Activated CD8-positive, alpha-beta memory T cell treated with anti-CD3 and anti-CD28 coated beads, Interleukin-2, amount 50 U/mL, for 1 hour (primary cell): ENCODE data around the gene HIP1.
"Not testable (repeated sequence)": the region's sequence is repeated elsewhere in the genome, so short reads cannot be mapped to it uniquely, and the experiment has no call there.

Source experiments
- DNase-seq: peaks from one replicate; pipeline ENCODE4 v3.0.0-alpha.2; 2020; ENCODE audit errors: extremely low read depth

HIP1 gene

DNA sequence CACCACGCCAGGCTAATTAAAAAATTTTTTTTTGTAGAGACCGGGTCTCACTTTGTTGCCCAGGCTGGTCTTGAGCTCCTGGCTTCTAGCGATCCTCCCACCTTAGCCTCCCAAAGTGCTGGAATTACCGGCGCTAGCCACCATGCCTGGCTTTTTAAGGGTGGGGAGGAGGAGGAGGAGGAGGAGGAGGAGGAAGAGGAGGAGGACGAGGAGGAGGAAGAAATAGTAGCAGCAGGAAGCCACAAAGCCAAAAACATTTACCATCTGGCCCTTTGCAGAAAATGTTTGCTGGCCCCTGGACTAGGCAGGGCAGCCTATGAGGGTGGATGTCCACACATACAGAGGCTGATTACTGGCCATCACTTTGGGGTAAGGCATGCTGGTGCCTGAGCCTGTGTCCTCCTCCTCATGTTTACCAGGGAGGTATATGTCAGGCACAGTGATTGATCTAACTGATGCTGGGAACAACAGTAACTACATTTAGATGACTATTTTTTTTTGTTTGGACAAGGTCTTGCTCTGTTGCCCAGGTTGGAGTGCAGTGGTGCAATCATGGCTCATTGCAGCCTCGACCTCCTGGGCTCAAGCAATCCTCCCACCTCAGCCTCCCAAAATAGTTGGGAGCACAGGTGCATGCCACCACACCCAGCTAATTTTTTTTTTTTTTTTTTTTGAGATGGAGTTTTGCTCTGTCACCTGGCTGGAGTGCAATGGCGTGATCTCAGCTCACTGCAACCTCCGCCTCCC lies 122.1 kb downstream of the HIP1 start:
- no peak for DNase-seq

DNA sequence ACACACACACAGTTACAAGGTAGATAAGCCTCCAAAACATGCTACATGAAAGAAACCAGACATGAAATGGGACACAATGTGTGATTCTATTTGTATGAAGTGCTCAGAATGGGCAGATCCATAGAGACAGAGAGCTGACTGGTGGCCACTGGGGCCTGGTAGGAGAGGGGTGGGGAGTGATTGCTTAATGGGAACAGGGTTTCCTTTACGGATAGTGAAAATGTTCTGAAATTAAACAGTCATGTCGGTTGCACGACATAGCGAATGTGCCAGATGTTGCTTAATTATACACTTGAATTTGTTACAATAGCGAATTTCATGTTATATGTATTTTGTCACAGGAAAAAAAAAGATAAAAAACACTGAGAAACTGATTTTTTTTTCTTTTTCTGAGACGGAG lies 124.3 kb downstream of the HIP1 start:
- no peak for DNase-seq

DNA sequence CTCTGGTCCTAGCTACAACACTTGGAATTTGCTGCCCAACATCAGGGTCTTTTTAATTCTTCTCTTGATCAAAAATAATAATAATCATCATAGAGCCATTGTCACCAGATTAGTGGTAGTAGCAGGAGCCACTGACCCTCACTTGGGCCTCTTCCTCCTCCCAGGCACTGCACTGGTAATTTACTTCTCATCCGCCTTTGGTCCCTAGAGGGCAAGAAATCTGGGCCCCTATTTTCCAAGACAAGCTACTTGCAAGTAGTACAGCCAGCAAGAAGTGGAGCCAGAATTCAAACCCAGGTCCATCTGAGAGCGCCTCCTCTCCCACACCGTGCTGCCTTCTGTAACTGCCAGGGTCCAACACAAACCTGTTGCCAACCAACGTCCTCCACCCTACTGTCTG lies 125.4 kb downstream of the HIP1 start:
- no peak for DNase-seq

DNA sequence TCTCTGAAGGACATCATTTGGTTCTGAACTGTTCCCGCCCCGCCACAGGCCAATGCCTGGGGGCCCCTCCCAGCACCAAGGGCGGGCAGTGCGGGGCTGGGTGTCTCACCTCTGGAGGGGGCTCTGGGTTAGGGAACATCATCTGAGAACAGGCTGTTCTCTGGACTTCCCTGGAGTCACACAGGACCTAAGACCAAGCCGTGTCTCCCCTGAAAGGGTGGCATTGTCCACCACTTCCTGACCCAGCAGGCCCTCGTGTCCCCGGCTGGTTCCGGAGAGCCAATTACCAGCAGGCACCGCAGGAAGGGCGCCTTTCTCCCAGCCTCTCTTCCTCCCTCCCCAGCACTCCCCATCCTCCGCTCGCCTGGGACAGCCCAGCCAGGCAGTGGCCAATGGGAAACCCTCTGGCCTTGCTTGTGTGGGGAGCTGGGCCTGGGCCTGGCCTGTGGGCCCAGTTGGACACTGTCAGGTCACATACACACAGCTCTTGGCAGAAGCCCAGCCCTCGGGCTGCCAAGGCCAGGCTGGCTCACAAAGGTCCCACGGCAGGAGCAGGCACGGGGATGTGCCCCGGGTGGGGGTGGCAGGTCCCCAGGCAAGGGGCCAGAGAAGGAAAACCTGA lies 127.1 kb downstream of the HIP1 start:
- no peak for DNase-seq

DNA sequence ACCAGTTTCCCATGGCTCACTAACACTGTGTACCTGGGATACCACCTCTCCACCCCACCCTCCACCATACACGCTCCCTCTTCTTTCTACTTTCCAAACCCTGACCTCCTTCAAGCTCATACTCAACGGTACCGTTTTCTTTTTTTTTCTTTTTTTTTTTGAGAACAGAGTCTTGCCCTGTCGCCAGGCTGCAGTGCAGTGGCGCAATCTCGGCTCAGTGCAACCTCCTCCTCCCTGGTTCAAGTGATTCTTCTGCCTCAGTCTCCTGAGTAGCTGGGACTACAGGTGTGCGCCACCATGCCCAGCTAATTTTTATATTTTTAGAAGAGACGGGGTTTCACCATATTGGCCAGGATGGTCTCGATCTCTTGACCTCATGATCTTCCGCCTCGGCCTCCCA lies 129.3 kb downstream of the HIP1 start:
- DNase-seq: not testable (repeated sequence)

DNA sequence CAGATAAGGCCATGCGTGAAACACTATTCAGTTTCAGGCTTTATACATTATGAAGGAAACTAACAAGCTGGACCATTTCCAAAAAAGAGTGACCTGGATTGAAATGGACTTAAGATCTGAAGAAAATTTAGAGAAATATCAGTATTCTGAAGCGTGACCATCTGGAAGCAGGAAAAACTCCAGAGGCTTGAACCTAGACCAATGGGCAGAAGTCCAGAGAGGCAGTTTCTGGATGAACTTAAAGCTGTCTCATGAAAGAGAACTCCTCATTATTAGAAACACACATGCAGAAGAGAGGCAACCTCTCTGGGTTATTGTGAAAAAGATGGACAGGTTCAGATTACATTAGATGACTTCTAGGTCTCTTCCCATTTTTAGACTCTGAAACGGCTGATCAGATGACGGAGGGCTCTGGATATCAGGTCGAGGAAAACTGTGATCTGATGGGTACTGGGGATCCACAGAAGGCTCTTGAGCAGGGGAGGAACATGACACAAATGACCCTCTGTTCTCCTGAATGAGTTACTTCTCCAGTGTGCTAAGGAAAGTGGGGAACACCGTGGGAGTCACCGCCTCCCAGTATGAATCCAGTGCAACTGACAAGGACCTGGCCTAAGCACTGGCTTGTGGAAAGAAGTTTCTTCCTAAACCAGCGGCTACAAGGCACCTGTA lies 130.2 kb downstream of the HIP1 start:
- DNase-seq: no peak

DNA sequence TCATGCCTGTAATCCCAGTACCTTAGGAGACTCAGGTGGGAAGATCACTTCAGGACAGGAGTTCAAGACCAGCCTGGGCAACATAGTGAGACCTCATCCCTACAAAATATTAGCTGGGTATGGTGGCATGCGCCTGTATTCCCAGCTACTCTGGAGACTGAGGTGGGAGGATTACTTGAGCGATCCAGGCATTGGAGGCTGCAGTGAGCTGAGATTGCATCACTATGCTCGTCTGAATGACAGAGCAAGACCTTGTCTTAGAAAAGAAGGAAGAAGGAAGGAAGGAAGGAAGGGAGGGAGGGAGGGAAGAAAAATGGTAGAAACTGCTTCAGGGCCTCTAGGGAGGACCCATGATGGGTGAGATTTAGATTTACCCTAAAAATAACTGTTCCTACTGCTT lies 134.3 kb downstream of the HIP1 start:
- no peak for DNase-seq

DNA sequence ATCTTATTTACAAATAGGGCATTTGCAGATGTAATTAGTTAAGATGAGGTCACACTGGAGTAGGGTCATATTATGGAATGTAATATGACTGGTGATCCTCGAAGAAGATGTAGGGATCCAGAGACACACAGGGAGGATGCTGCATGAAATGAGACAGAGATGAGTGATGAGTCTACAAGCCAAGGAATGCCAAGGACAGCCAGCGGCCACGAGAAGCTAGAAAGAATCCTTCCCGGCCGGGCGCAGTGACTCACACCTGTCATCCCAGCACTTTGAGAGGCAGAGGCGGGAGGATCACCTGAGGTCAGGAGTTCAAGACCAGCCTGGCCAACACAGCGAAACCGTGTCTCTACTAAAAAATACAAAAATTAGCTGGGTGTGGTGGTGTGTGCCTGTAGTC lies 135.9 kb downstream of the HIP1 start:
- DNase-seq: not testable (repeated sequence)

DNA sequence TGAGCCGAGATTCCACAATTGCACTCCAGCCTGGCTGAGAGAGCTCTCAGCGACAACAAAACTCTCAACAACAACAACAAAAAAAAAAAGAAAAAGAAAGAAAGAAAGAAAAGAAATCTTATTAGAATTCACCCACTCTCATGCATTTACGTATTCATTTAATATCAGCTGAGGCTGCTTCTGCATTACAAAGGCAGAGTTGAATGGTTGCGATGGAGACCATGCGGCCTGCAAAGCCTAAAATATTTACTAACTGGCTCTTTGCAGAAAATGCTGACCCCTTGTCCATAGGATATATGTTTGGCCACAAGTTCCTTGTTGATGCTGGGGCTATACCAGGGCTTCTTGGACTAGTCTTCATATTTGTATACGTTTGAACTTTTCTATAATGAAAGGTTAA lies 137.2 kb downstream of the HIP1 start:
- no peak for DNase-seq

DNA sequence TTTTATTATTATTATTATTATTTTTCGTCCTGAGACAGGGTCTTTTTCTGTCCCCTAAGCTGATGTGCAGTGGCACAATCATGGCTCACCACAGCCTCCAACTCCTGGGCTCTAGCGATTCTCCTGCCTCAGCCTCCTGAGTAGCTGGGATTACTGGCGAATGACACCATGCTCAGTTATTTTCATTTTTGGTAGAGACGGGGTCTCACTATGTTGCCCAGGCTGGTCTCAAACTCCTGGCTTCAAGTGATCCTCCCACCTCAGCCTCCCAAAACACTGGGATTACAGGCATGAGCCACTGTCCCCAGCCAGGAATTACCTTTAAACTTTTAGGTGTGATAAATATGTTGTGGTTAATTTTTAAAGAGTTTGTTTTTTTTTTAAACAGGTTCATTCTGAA lies 138.0 kb downstream of the HIP1 start:
- not testable (repeated sequence) for DNase-seq

DNA sequence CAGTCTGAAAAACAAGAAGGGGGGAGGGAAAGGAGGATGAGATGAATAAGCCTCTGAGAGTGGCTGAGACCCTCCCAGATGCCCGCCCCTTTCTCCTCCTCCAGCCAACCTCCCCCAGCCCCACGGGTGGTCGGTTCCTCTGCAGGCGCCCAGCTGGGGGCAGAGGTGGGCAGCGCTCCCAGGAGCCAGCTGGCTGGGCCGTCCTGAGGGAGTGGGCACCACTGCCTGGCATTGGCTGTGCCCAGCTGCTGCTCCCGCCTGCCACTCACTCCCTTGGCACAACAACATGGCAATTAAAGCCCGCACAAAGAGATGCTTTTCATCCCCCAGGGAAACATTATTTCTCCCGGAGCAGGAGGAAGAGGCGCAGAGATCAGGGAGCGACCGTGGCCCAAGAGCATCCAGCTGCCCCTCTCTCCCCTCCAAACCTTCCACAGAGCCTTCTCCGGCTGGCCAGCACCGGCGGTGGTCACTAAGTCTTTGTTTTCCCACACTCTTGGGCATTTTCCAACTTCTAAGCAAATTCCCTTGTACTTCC lies 139.4 kb downstream of the HIP1 start:
- no peak for DNase-seq

DNA sequence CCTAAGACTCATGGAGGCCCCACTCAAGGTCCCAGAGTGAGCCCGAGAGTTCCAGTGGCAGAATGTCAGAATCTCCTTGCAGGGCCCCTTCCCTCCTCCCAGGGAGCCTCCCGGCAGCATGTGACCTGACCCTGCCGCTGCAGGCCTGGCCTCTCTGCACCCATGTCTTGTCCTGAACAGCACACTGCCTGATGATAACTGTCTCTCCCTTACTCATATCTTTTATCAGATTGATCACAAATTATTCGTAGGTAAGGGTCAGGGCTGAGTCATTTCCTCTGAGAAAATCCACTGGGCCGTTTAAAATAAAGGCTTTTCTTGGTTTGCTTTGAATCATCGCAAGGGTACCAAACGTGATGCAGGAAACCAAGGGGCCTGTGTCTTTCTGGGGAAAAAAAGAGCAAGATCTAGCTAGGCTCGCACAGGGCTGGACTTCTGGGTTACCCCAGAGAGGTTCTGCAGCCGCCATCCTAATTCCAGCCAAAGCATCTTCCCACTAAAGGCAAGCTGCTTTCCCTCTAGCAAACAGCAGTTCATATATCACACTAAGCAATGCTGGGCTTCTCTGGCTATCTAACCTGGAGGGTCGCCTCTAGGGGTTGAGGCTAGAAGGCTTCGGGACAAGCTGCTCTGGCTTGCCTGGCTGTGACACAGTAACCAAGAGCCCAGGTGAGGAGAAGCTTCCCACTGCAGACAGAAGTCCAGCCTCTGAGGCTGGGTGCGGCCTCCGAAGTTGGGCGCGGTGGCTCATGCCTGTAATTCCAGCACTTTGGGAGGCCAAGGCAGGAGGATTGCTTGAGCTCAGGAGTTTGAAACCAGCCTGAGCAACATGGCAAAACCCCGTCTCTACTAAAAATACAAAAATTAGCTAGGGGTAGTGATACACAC lies 141.8 kb downstream of the HIP1 start:
- no peak for DNase-seq

DNA sequence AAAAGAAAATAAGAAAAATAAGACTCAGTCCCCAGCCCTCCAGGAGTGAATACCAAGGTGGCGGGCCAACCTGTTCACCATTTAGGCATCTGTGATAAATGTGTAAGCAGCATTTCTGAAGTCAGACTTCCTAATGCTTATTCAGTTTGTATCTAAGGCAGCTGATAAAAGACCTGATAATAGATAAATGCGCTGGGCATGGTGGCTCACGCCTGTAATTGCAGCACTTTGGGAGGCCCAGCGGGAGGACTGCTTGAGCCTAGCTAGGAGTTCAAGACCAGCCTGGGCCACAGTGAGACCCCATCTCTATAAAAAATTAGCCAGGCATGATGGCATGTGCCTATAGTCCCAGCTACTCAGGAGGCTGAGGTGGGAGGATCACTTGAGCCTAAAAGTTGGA lies 143.0 kb downstream of the HIP1 start:
- no peak for DNase-seq

DNA sequence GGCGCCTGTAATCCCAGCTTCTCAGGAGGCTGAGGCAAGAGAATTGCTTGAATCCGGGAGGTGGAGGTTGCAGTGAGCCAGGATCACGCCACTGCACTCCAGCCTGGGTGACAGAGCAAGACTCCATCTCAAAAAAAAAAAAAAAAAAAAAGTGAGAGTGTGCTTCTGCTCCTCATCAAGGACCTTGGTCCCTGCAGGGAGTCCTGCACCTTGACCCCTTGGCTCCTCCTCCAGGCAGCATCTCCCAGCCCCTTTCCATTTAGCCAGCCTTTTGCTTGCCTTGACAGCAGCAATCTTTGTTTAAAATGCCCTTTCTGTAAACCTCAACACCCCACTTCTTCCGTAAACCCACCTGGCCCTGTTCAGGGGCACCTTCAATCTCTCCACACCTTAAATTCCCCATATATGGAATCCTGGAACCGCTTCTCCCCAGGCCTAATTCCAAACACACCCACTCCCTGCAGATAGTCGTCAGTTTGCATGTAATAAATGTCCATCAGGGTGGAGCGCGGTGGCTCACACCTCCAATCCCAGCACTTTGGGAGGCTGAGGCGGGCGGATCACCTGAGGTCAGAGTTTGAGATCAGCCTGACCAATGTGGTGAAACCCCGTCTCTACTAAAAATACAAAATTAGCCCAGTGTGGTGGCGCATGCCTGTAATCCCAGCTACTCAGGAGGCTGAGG lies 145.1 kb downstream of the HIP1 start:
- DNase-seq: not testable (repeated sequence)

DNA sequence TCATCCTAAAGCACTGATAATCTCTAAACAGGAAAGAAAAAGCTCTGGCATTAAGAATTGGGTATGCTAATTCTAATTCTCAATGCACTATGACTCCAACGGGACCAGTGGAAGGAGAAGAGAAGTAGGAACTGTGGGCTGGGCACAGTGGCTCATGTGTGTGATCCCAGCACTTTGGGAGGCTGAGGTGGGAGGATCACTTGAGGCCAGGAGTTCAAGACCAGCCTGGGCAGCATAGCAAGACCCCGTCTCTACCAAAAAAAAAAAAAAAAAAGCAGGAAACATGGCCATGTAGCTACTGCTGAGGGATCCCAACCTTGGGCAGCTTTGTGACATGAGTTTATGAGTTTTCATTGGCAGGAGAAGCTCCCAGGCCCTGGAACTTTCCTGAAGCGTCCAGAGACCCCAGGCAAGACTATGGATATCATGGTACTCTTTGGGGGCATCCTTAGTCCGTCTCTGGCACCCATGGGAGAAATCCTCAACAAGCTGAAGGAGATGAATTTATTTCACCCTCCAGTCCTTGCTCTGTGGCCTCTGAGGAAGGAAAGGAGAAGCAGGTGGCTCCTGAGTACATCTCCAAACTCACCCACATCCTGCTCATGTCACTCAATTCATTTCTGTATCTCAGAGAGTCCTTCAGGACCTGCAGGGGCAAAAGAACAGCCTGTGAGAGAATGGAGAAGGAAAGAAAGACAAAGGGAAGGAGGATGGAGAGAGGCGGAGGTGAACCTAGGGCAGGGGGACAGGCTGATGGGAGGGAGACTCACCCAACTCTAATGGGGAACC lies 147.1 kb downstream of the HIP1 start:
- DNase-seq: no peak

DNA sequence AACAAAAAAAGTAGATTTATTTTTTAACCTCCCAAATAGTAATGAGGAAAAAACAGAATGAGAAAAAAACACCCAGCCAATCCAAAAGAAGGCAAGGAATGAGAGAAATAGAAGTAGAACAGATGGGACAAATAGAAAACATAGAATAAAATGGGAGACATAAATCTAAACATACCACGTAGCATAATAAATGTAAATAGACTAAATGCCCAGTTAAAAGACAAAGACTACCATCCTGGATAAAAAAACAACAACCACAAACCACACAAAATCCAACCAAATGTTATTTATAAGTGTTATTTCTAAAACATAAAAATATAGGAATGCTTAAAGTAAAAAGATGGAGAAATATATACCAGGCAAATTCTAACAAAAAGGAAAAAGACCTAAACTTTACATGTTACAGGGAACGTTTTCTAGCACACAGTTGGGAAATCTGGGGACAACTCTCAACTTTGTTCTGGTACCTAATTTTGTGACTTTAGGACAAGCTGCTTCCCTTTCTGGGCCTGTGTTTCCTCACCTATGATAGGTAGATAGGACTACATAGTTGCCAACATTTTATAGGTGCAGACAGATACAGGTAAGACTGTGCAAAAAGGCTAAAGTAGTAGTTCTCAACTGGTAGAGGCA lies 148.3 kb downstream of the HIP1 start:
- DNase-seq: no peak

DNA sequence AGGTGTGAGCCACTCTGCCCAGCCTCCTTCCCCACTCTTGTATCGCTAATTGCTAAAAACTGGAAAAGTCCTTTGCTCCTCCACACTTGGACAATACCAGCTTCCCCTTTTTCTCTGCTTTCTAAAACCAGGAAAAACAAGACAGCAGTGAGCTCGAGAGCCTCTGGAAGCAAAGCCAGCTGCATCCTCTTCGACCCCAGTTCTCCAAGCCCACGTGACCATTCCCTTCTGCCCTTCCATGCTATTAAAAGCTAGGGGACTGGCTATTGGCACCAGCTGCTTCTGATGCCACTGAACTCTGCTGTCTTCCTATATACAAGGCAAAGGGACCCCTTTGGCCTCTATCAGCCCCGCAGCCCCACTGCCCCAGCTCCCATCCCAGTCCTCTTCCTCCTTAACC lies 154.4 kb downstream of the HIP1 start:
- DNase-seq: no peak

DNA sequence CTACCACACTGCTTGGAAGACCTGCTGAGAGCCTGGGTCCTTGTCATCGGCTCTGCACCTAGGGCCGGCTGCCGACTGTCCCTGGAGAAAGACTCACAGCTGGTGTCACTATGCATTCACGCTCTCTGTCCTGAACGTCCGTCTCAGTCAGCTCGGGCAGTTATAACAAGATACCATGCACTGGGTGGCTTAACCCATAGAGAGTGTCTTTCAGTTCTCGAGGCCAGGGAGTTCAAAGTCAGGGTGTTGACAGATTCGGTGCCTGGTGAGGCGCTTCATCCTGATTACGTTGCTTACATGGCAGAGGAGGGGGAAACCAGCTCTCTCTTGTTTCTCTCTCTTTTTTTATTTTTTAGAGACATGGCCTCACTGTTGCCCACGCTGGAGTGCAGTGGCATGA lies 155.5 kb downstream of the HIP1 start:
- no peak for DNase-seq

DNA sequence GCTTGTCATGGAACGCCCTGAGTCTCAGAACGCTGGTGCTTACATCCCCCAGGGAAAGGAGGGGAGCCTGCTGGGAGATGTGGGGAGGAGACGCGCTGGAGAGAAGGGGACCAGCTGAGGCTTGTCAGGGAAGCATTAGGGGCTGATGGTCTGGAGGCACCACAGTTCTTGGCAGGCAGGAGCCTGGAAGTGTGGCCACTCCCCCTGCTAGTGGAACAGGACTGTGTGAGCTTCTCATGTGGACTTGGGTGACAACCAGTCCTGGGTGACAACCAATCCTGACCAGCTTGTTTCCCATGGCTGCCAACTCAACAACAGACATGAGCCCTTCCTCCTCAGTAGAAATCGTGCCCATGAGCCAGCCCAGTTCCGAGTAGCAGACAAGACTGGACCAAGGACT lies 158.8 kb downstream of the HIP1 start:
- DNase-seq: no peak

DNA sequence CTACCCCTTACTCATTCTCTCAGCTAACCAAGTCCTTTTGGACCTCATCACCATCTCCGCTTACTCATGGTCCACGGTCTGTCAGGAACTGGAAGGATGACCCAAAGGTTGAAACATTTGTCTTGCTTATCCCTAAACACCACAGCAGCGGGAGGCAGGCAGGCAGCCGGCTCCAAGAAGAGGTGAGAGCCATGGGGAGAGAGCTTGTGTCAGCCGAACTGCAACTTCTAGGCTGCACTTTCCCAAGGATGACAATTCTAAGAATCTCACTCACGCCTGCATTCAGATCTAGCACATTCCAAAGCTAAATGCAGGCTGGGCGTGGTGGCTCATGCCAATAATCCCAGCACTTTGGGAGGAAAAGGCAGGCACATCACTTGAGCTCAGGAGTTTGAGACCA lies 160.7 kb downstream of the HIP1 start:
- DNase-seq: no peak
